H1 (cell line): ENCODE measurements around the gene RNU6-1. TPM values are rescaled to one million over a fixed set of nuclear protein-coding genes. Genes with fewer than 3 reads are reported as not detected.

Source experiments
- TAF7 ChIP-seq: optimal IDR thresholded peaks from 2 replicates; pipeline ENCODE3; 2011; ENCODE audit warnings: low read depth, mild to moderate bottlenecking, inconsistent platforms, low read length, moderate library complexity, borderline replicate concordance
- polyA plus RNA-seq, 7 experiments: library from polyadenylated mRNA; depleted of rRNA in 3 of 7; stranded (reverse) in 5 of 7; unstranded in 2 of 7; fragments of >200 nt in 5 of 7; fragments of 200-250 nt in 2 of 7; gene quantifications; 1 replicate in 5 of 7; 2 replicates in 1 of 7; 4 replicates in 1 of 7; pipeline versions ENCODE4 v1.2.1 to v1.2.3, GENCODE V29; 2011 to 2013; ENCODE audit warnings: missing spikeins in 2 of 7, mixed read lengths in 2 of 7
- total RNA-seq: library from RNA; stranded (reverse); fragmentation: NEBNext Ultra II Directional; extraction: Animal tissue kit (Norgen Biotek cat#: 25700); gene quantifications from 2 replicates; pipeline ENCODE4 v1.2.1, GENCODE V29; 2021
- TF ChIP-seq, protein P1 (sequence below): IDR thresholded peaks from 2 replicates; pipeline ENCODE4 v1.6.1; 2011; ENCODE audit warnings: low read length, improper control_type of control experiment

RNU6-1 gene
- total and polyA plus RNA-seq, 2 of the 8 experiments (the other 6 are each of a cell fraction or from before 2014, with no cell fraction given) = not detected

DNA sequence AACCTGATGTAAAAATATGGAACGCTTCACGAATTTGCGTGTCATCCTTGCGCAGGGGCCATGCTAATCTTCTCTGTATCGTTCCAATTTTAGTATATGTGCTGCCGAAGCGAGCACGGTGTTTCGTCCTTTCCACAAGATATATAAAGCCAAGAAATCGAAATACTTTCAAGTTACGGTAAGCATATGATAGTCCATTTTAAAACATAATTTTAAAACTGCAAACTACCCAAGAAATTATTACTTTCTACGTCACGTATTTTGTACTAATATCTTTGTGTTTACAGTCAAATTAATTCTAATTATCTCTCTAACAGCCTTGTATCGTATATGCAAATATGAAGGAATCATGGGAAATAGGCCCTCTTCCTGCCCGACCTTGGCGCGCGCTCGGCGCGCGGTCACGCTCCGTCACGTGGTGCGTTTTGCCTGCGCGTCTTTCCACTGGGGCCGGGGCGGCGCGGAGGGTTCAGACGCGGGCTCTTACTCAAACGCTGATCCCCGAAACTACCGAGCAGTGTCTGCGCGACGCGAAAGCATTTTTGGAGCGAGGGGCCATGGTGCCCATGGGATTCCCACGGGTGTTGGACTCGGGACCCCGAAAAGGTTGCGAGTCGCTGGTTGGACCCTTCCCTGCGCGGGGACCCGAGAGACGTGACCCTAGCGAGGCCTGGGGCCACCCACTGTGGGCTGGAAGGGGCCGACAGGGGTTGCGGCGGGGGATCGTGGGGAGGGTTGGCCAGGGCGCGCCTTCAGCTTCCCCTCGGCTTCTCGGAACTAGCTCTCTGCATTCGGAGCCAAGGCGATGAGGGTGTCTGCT is at the start of gene RNU6-1 (continued):
- TF ChIP-seq, protein P1, sequence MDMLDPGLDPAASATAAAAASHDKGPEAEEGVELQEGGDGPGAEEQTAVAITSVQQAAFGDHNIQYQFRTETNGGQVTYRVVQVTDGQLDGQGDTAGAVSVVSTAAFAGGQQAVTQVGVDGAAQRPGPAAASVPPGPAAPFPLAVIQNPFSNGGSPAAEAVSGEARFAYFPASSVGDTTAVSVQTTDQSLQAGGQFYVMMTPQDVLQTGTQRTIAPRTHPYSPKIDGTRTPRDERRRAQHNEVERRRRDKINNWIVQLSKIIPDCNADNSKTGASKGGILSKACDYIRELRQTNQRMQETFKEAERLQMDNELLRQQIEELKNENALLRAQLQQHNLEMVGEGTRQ = peak; percentile 93
- peak; percentile 28 for TF ChIP-seq TAF7
- TF ChIP-seq, all 59 proteins: peak for 15
